Measurements from ENCODE around the gene URM1. TPM values are rescaled to one million over a fixed set of nuclear protein-coding genes. Genes with fewer than 3 reads are reported as not detected.
"Not testable (repeated sequence)": the region's sequence is repeated elsewhere in the genome, so short reads cannot be mapped to it uniquely, and the experiment has no call there.

The URM1 gene
- total RNA-seq, 1 experiment from 2014 or later, result 58.2 TPM

- DNase-seq (ENCODE audit: low spot score), result no peak
- in situ Hi-C loops (cut with HindIII; ENCODE audit: low sequenced_read_pairs), result no loop called here
Measured at GRCh38 chr9:128421482-128421996, 50.4 kb downstream of the URM1 start.

GRCh38 chr9:128422022-128422782, 51.0 kb downstream of the URM1 start:
- in situ Hi-C loops (cut with HindIII; ENCODE audit: low sequenced_read_pairs); DNase-seq (ENCODE audit: low spot score): not testable (repeated sequence)

GRCh38 chr9:128422783-128423150, 51.6 kb downstream of the URM1 start:
- in situ Hi-C loops (cut with HindIII; ENCODE audit: low sequenced_read_pairs), result no loop called here
- no peak for DNase-seq (ENCODE audit: low spot score)

- DNase-seq (ENCODE audit: low spot score); in situ Hi-C loops (cut with HindIII; ENCODE audit: low sequenced_read_pairs): not testable (repeated sequence)
Measured at GRCh38 chr9:128423356-128423755, 52.2 kb downstream of the URM1 start.

- DNase-seq (ENCODE audit: low spot score), result no peak
- in situ Hi-C loops (cut with HindIII; ENCODE audit: low sequenced_read_pairs), result no loop called here
Measured at GRCh38 chr9:128424268-128424780, 53.1 kb downstream of the URM1 start.

GRCh38 chr9:128428644-128429512, 57.7 kb downstream of the URM1 start:
- in situ Hi-C loops (cut with HindIII; ENCODE audit: low sequenced_read_pairs), result no loop called here
- DNase-seq (ENCODE audit: low spot score), result no peak

- DNase-seq (ENCODE audit: low spot score), result peak; percentile 80
- in situ Hi-C loops (cut with HindIII; ENCODE audit: low sequenced_read_pairs), result no loop called here
Measured at GRCh38 chr9:128429513-128430086, 58.4 kb downstream of the URM1 start.

GRCh38 chr9:128431207-128431606, 60.0 kb downstream of the URM1 start:
- in situ Hi-C loops (cut with HindIII; ENCODE audit: low sequenced_read_pairs), result no loop called here
- no peak for DNase-seq (ENCODE audit: low spot score)

- in situ Hi-C loops (cut with HindIII; ENCODE audit: low sequenced_read_pairs), result no loop called here
- DNase-seq (ENCODE audit: low spot score), result no peak
Measured at GRCh38 chr9:128434340-128434739, 63.2 kb downstream of the URM1 start.

GRCh38 chr9:128435611-128436010, 64.4 kb downstream of the URM1 start:
- in situ Hi-C loops (cut with HindIII; ENCODE audit: low sequenced_read_pairs), result no loop called here
- no peak for DNase-seq (ENCODE audit: low spot score)

- peak; percentile 90 for DNase-seq (ENCODE audit: low spot score)
- in situ Hi-C loops (cut with HindIII; ENCODE audit: low sequenced_read_pairs), result no loop called here
Measured at GRCh38 chr9:128438343-128439109, 67.4 kb downstream of the URM1 start.

- DNase-seq (ENCODE audit: low spot score), result peak; percentile 58
- in situ Hi-C loops (cut with HindIII; ENCODE audit: low sequenced_read_pairs), result no loop called here
Measured at GRCh38 chr9:128439273-128439672, 68.1 kb downstream of the URM1 start.

Other genes with a start within 250 kb of the URM1 start
- gene PTGES2, start 243.6 kb upstream of the URM1 start, total RNA-seq (2014; rRNA removed; shearing (Covaris generic)), result 85.7 and 122 TPM in 2 replicates
- gene LCN2, start 221.9 kb upstream of the URM1 start, total RNA-seq (2014; rRNA removed; shearing (Covaris generic)), result 13.5 TPM in 1 of 2 replicates, not detected in the other
- 121 and 125 TPM in 2 replicates for gene BBLN, start 211.1 kb upstream of the URM1 start, total RNA-seq (2014; rRNA removed; shearing (Covaris generic))
- gene CIZ1, start 179.8 kb upstream of the URM1 start, total RNA-seq (2014; rRNA removed; shearing (Covaris generic)), result 13.7 and 17.5 TPM in 2 replicates
- 5.5 and 6.1 TPM in 2 replicates for gene DNM1, start 168.0 kb upstream of the URM1 start, total RNA-seq (2014; rRNA removed; shearing (Covaris generic))
- 32.9 and 37.9 TPM in 2 replicates for gene GOLGA2, start 95.4 kb upstream of the URM1 start, total RNA-seq (2014; rRNA removed; shearing (Covaris generic))
- 25.9 and 31.0 TPM in 2 replicates for gene SWI5, start 95.1 kb upstream of the URM1 start, total RNA-seq (2014; rRNA removed; shearing (Covaris generic))
- 28.2 and 31.8 TPM in 2 replicates for gene TRUB2, start 48.9 kb upstream of the URM1 start, total RNA-seq (2014; rRNA removed; shearing (Covaris generic))
- gene COQ4, start 48.5 kb upstream of the URM1 start, total RNA-seq (2014; rRNA removed; shearing (Covaris generic)), result 35.0 and 44.3 TPM in 2 replicates
- gene SLC27A4, start 30.8 kb upstream of the URM1 start, total RNA-seq (2014; rRNA removed; shearing (Covaris generic)), result 48.7 and 49.0 TPM in 2 replicates
- 10.6 and 11.9 TPM in 2 replicates for gene CERCAM, start 49.5 kb downstream of the URM1 start, total RNA-seq (2014; rRNA removed; shearing (Covaris generic))
- 52.9 and 60.7 TPM in 2 replicates for gene ODF2, start 84.6 kb downstream of the URM1 start, total RNA-seq (2014; rRNA removed; shearing (Covaris generic))
- 37.0 and 38.3 TPM in 2 replicates for gene GLE1, start 133.3 kb downstream of the URM1 start, total RNA-seq (2014; rRNA removed; shearing (Covaris generic))
- gene SPTAN1, start 181.2 kb downstream of the URM1 start, total RNA-seq (2014; rRNA removed; shearing (Covaris generic)), result 99.1 and 103 TPM in 2 replicates

Data from G401 (cell line).